HCT116 (cell line): ENCODE results near the gene PCCA. TPM values are rescaled to one million over a fixed set of nuclear protein-coding genes. Genes with fewer than 3 reads are reported as not detected.

Source experiments
- ATAC-seq: fragments of 200-7000 bp; cut with Tn5 transposase; 2 replicates; pipeline ENCODE4 v1.9.1; 2020; ENCODE audit warnings: mild to moderate bottlenecking, moderate library complexity
- BruUV-seq: library from RNA; stranded (reverse); fragments of 400-500 nt; replicated peaks from 2 replicates; lab custom pipeline; 2021; lab: Mats Ljungman, UMichigan
- CTCF ChIA-PET: fragments of 300-600 bp; sonication (Branson Sonifier 250); formaldehyde crosslinking; loops from one replicate; lab custom pipeline; 2021; ENCODE audit warnings: antibody characterized with exemption; lab: Charles Lee
- POLR2A ChIA-PET: fragments of 300-600, 350-600 bp; sonication (Branson Sonifier 250); formaldehyde crosslinking; loops from one replicate; lab custom pipeline; 2021; ENCODE audit warnings: antibody characterized with exemption; lab: Charles Lee
- RAD21 ChIA-PET, 2 experiments: fragments of 300-600 bp; sonication (Branson Sonifier 250); formaldehyde crosslinking; loops; one replicate each; lab custom pipeline; 2023; ENCODE audit warnings: low total read pairs in 2 of 2; ENCODE audit not compliant: uncharacterized antibody in 2 of 2, unreplicated experiment in 2 of 2, low non-redundant PET in 1 of 2; lab: Charles Lee
- DNase-seq: peaks from one replicate; pipeline ENCODE4 v3.0.0-alpha.2; 2010; ENCODE audit warnings: low read depth, low spot score
- H2AFZ ChIP-seq: fragments of 200-600 bp; shearing (Covaris generic), sonication (generic); 2 replicates; pipeline ENCODE4 v1.6.1; 2017; ENCODE audit warnings: low read depth, mixed run types, mixed read lengths, antibody characterized with exemption, low read length; ENCODE audit not compliant: poor library complexity, severe bottlenecking
- H3K27ac ChIP-seq: 2 replicates; pipeline ENCODE4 v1.5.1; 2012; ENCODE audit warnings: low read depth, low read length
- H3K27me3 ChIP-seq: fragments of 200-600 bp; sonication (generic); 2 replicates; pipeline ENCODE4 v1.6.1; 2016; ENCODE audit warnings: mixed run types, low read length, mixed read lengths; ENCODE audit not compliant: insufficient read depth
- H3K36me3 ChIP-seq, 2 experiments: fragments of 200-500 bp in 1 of 2; fragments of 200-600 bp in 1 of 2; sonication (Bioruptor generic) in 1 of 2; sonication (generic) in 1 of 2; 2 replicates each; pipeline versions ENCODE4 v1.5.1 to v1.6.1; 2014 to 2016; ENCODE audit warnings: low read length in 2 of 2, inconsistent platforms in 1 of 2, mixed read lengths in 1 of 2, mixed run types in 1 of 2; ENCODE audit not compliant: insufficient read depth in 2 of 2, control insufficient read depth in 1 of 2
- H3K4me1 ChIP-seq, 2 experiments: fragments of 200-600 bp in 1 of 2; sonication (generic) in 1 of 2; 2 replicates each; pipeline versions ENCODE4 v1.5.1 to v1.6.1; 2012 to 2017; ENCODE audit warnings: low read length in 2 of 2, inconsistent platforms in 1 of 2, mild to moderate bottlenecking in 1 of 2, mixed read lengths in 1 of 2, mixed run types in 1 of 2, moderate library complexity in 1 of 2; ENCODE audit not compliant: insufficient read depth in 2 of 2, control insufficient read depth in 1 of 2
- H3K4me2 ChIP-seq: fragments of 200-600 bp; sonication (generic); 2 replicates; pipeline ENCODE4 v1.6.1; 2017; ENCODE audit warnings: mixed run types, low read length, mixed read lengths
- H3K4me3 ChIP-seq, 2 experiments: fragments of 200-600 bp in 1 of 2; sonication (generic) in 1 of 2; replicated peaks in 1 of 2; 2 replicates each; pipeline ENCODE4 v1.5.1; 2011 to 2016; ENCODE audit warnings: low read length in 2 of 2, control low read depth in 1 of 2, low read depth in 1 of 2, mild to moderate bottlenecking in 1 of 2, mixed read lengths in 1 of 2, mixed run types in 1 of 2
- H3K79me2 ChIP-seq: fragments of 200-600 bp; sonication (generic); 2 replicates; pipeline ENCODE4 v1.6.1; 2017; ENCODE audit warnings: mild to moderate bottlenecking, mixed run types, low read length, moderate library complexity, mixed read lengths; ENCODE audit not compliant: insufficient read depth
- H3K9ac ChIP-seq: fragments of 200-600 bp; sonication (generic); 2 replicates; pipeline ENCODE4 v1.6.1; 2016; ENCODE audit warnings: low read length, mixed read lengths
- H3K9me2 ChIP-seq: fragments of 200-600 bp; sonication (generic), shearing (Covaris generic); 2 replicates; pipeline ENCODE4 v1.6.1; 2017; ENCODE audit warnings: mixed run types, mild to moderate bottlenecking, moderate library complexity; ENCODE audit not compliant: insufficient read depth
- H3K9me3 ChIP-seq, 2 experiments: fragments of 200-500 bp in 1 of 2; fragments of 200-600 bp in 1 of 2; sonication (Bioruptor generic) in 1 of 2; sonication (generic) in 1 of 2; 2 replicates each; pipeline ENCODE4 v1.6.1; 2014 to 2017; ENCODE audit warnings: low read length in 2 of 2, mixed read lengths in 2 of 2, inconsistent platforms in 1 of 2, low read depth in 1 of 2, mild to moderate bottlenecking in 1 of 2, mixed run types in 1 of 2, moderate library complexity in 1 of 2; ENCODE audit not compliant: control insufficient read depth in 1 of 2, insufficient read depth in 1 of 2
- H4K20me1 ChIP-seq: fragments of 200-600 bp; sonication (generic), shearing (Covaris generic); 2 replicates; pipeline ENCODE4 v1.6.1; 2017; ENCODE audit warnings: mixed run types, mild to moderate bottlenecking, moderate library complexity; ENCODE audit not compliant: insufficient read depth
- ATF3 ChIP-seq: IDR thresholded peaks from 2 replicates; pipeline ENCODE4 v1.6.1; 2012
- CBX3 ChIP-seq: IDR thresholded peaks from 2 replicates; pipeline ENCODE4 v1.6.1; 2012; ENCODE audit warnings: low read depth
- JUND ChIP-seq: IDR thresholded peaks from 2 replicates; pipeline ENCODE4 v1.6.1; 2012
- POLR2AphosphoS5 ChIP-seq: IDR thresholded peaks from 2 replicates; pipeline ENCODE4 v1.6.1; 2011; ENCODE audit warnings: mild to moderate bottlenecking, low read depth, low read length, moderate library complexity
- REST ChIP-seq: IDR thresholded peaks from 2 replicates; pipeline ENCODE4 v1.6.1; 2012; ENCODE audit warnings: low read depth
- SP1 ChIP-seq: IDR thresholded peaks from 2 replicates; pipeline ENCODE4 v1.6.1; 2012; ENCODE audit warnings: low read depth
- SRF ChIP-seq: IDR thresholded peaks from 2 replicates; pipeline ENCODE4 v1.6.1; 2012; ENCODE audit warnings: low read depth
- ZBTB33 ChIP-seq: IDR thresholded peaks from 2 replicates; pipeline ENCODE4 v1.6.1; 2011; ENCODE audit warnings: mild to moderate bottlenecking, low read length, moderate library complexity; ENCODE audit not compliant: insufficient replicate concordance; ENCODE audit errors: extremely low read depth
- ZFX ChIP-seq: fragments of 450-650 bp; IDR thresholded peaks from 2 replicates; pipeline ENCODE4 v1.6.1; 2017
- intact Hi-C: fragments of 100-400 bp; cut with micrococcal nuclease; formaldehyde crosslinking; loops from 2 replicates; pipeline ENCODE4 v1.10.0; 2022
- total RNA-seq: library from RNA; stranded (reverse); gene quantifications from one replicate; pipeline ENCODE4 v1.2.1, GENCODE V29; 2021; ENCODE audit not compliant: unreplicated experiment

PCCA gene
- total RNA-seq, 1 experiment from 2014 or later, result 23.0 TPM

GRCh38 chr13:100495455-100495854, 406.6 kb downstream of the PCCA start:
- no peak overlapping the region for H3K27ac ChIP-seq
- H3K9ac ChIP-seq, result no peak overlapping the region
- no peaks in the 10 kb centered on the region for H3K79me2 ChIP-seq
- no peak overlapping the region for H3K4me2 ChIP-seq
- no peaks in the 10 kb centered on the region for H4K20me1 ChIP-seq
- ATAC-seq (no peak), DNase-seq (no peak)
- intact Hi-C loops, result no loop called here
- no peak overlapping the region for H2AFZ ChIP-seq
- H3K9me3 ChIP-seq, result no peaks in the 10 kb centered on the region
- CTCF ChIA-PET, result no interaction called here
- no peaks in the 10 kb centered on the region for H3K9me2 ChIP-seq
- no peaks in the 10 kb centered on the region for H3K27me3 ChIP-seq
- H3K4me1 ChIP-seq, result peaks cover 17 to 22% of the 10 kb centered on the region in 2 experiments
- TF ChIP-seq ATF3 (no peak), SP1 (no peak), ZBTB33 (no peak), ZFX (no peak), POLR2AphosphoS5 (no peak), REST (no peak), JUND (no peak), SRF (no peak), CBX3 (no peak)
- H3K4me3 ChIP-seq, result no peak overlapping the region
- POLR2A ChIA-PET, result no interaction called here
- RAD21 ChIA-PET, result no interaction called here
- no TSS peak for BruUV-seq
- H3K36me3 ChIP-seq, result no peaks in the 10 kb centered on the region
